Measurements from ENCODE around the gene PIRT. TPM values are rescaled to one million over a fixed set of nuclear protein-coding genes. Genes with fewer than 3 reads are reported as not detected.

The PIRT gene
- total RNA-seq, 1 donor from 2014 or later = 0.07 TPM

DNA sequence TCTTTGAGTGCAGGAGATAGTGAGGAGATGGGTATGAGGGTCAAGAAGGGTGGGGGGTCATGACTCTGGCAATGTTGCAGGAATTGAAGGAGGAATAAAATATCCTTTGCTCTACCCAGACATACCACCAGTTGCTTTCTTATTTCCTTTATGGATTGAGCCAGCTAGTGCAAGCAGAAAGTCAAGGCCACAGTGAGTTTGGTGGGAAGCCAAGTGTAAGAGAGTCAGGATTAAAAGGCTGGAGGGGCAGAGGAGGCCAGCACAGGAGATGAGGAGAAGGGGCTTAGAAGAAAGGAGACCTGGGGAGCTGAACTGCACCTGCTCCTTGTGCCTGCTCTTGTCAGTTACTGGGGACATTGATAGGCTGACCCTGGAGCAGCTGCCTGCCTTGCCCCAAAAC, 16.1 kb downstream of the PIRT start:
- Mint-ChIP-seq H3K36me3 (ENCODE audit: low read depth) (no peaks in the 10 kb centered on the region), H3K4me3 (no peak overlapping the region), H3K9me3 (peaks cover 3% of the 10 kb centered on the region), H3K27ac (ENCODE audit: unreplicated experiment) (no peak overlapping the region), H3K27me3 (ENCODE audit: low read depth) (no peaks in the 10 kb centered on the region), H3K4me1 (no peaks in the 10 kb centered on the region)
- no peak for DNase-seq (ENCODE audit: low read depth, low spot score)
- no peak for TF ChIP-seq CTCF (conservative IDR thresholded peaks at IDR 0.05)

- no peak for TF ChIP-seq CTCF (conservative IDR thresholded peaks at IDR 0.05)
- Mint-ChIP-seq H3K27ac (ENCODE audit: unreplicated experiment) (no peak overlapping the region), H3K9me3 (peaks cover 3% of the 10 kb centered on the region), H3K4me3 (no peak overlapping the region), H3K36me3 (ENCODE audit: low read depth) (no peaks in the 10 kb centered on the region), H3K27me3 (ENCODE audit: low read depth) (no peaks in the 10 kb centered on the region), H3K4me1 (no peaks in the 10 kb centered on the region)
- no peak for DNase-seq (ENCODE audit: low read depth, low spot score)
These were observed 16.8 kb downstream of the PIRT start for GRCh38 chr17:10821054-10821453.

DNA sequence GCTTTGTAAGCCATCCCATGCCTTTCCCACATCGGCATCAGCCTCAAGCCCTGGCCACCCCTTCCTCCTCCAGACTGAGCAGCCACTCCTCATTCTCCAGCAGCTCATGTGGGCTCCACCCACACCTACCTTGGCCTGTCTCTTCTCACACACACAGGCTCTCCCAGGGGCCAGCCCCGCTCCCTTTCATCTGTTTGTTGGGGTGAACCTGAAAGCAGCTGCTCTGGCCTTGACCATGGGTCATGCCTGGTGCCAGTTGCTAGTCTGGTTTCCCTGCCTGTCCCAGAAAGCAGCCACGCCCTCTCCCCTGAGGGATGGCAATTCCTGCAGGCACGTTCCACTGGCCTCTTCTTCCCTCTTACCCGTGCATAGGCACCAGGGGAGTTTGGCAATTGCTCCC, 22.6 kb downstream of the PIRT start:
- no peak for TF ChIP-seq CTCF (conservative IDR thresholded peaks at IDR 0.05)
- Mint-ChIP-seq H3K27ac (ENCODE audit: unreplicated experiment) (no peak overlapping the region), H3K4me1 (no peaks in the 10 kb centered on the region), H3K4me3 (no peak overlapping the region), H3K36me3 (ENCODE audit: low read depth) (no peaks in the 10 kb centered on the region), H3K9me3 (no peaks in the 10 kb centered on the region), H3K27me3 (ENCODE audit: low read depth) (no peaks in the 10 kb centered on the region)
- DNase-seq (ENCODE audit: low read depth, low spot score) = no peak

DNA sequence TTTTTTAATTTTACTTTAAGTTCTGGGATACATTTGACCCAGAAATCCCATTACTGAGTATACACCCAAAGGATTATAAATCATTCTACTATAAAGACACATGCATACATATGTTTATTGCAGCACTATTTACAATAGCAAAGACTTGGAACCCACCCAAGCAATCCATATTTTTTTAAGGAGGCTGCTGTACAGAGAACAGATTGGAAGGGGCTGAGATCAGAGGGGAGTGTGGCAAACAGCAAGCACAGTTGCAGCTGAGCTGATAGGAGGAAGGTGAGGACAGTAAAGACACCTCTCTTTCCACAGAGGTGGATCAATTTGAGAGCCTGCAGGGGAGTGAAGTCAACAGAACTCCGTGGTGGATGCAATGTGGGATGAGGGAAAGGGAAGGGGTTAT, 23.8 kb downstream of the PIRT start:
- Mint-ChIP-seq H3K4me3 (no peak overlapping the region), H3K9me3 (no peaks in the 10 kb centered on the region), H3K4me1 (no peaks in the 10 kb centered on the region), H3K36me3 (ENCODE audit: low read depth) (no peaks in the 10 kb centered on the region), H3K27me3 (ENCODE audit: low read depth) (no peaks in the 10 kb centered on the region), H3K27ac (ENCODE audit: unreplicated experiment) (peak overlapping the region; percentile 51)
- TF ChIP-seq CTCF (conservative IDR thresholded peaks at IDR 0.05) = no peak
- no peak for DNase-seq (ENCODE audit: low read depth, low spot score)

DNA sequence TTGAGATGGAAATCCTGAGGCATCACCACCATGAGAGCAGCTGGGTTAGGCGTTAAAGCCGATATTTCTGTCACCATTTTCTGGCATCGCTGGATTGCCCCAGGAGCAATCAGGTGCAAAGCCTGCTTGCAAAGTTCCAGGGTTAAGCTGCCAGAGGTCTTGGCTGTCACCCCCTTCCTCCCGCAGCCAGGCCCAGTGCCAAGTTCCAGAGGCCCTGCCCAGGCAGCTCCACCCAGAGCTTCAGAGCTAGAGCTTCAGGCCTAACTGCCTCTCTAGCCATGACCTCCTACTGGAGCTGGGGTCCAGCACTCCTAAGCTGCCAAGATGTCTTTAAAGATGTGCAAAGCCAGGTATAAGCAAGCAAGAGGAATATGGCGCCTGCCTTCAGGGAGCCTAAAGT, 25.2 kb downstream of the PIRT start:
- H3K36me3 Mint-ChIP-seq (ENCODE audit: low read depth) = no peaks in the 10 kb centered on the region
- no peak overlapping the region for H3K27ac Mint-ChIP-seq (ENCODE audit: unreplicated experiment)
- no peak for DNase-seq (ENCODE audit: low read depth, low spot score)
- no peaks in the 10 kb centered on the region for H3K9me3 Mint-ChIP-seq
- H3K4me3 Mint-ChIP-seq = no peak overlapping the region
- no peak for TF ChIP-seq CTCF (conservative IDR thresholded peaks at IDR 0.05)
- H3K4me1 Mint-ChIP-seq = no peaks in the 10 kb centered on the region
- no peaks in the 10 kb centered on the region for H3K27me3 Mint-ChIP-seq (ENCODE audit: low read depth)

- H3K4me1 Mint-ChIP-seq = no peaks in the 10 kb centered on the region
- H3K36me3 Mint-ChIP-seq (ENCODE audit: low read depth) = no peaks in the 10 kb centered on the region
- DNase-seq (ENCODE audit: low read depth, low spot score) = no peak
- no peak overlapping the region for H3K4me3 Mint-ChIP-seq
- H3K27ac Mint-ChIP-seq (ENCODE audit: unreplicated experiment) = no peak overlapping the region
- no peaks in the 10 kb centered on the region for H3K27me3 Mint-ChIP-seq (ENCODE audit: low read depth)
- TF ChIP-seq CTCF (conservative IDR thresholded peaks at IDR 0.05) = no peak
- no peaks in the 10 kb centered on the region for H3K9me3 Mint-ChIP-seq
These were observed 28.3 kb downstream of the PIRT start for GRCh38 chr17:10809605-10810004.
